ENCODE data around the gene NSL1. TPM values are rescaled to one million over a fixed set of nuclear protein-coding genes. Genes with fewer than 3 reads are reported as not detected.
"Not testable (repeated sequence)": the region's sequence is repeated elsewhere in the genome, so short reads cannot be mapped to it uniquely, and the experiment has no call there.

NSL1 gene
- total RNA-seq, 1 experiment from 2014 or later: 64.0 TPM

DNA sequence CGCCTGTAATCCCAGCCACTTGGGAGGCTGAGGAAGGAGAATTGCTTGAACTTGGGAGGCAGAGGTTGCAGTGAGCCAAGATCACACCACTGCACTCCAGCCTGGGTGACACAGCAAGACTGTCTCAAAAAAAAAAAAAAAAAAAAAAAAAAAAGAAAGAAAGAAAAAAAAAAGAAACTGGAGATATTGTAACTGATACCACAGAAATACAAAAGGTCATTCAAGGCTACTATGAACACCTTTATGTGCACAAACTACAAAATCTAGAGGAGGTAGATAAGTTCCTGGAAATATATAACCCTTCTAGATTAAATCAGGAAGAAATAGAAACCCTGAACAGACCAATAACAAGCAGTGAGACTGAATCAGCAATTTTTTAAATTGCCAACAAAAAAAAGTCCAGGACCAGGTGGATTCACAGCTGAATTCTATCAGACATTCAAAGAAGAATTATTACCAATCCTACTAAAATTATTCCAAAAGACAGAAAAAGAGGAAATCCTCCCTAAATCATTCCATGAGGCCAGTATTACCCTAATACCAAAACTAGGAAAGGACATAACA, 26.8 kb downstream of the NSL1 start:
- H3K36me3 ChIP-seq (ENCODE audit: insufficient read depth, low read length): peaks cover 48% of the 10 kb centered on the region
- H3K27me3 ChIP-seq (ENCODE audit: low read length); H3K27ac ChIP-seq (ENCODE audit: low read length); DNase-seq; H3K4me2 ChIP-seq (ENCODE audit: low read depth, low read length, poor library complexity, severe bottlenecking); H3K4me1 ChIP-seq (ENCODE audit: low read length); H4K20me1 ChIP-seq (ENCODE audit: insufficient read depth, low read depth, low read length); H3K9ac ChIP-seq (ENCODE audit: low read length); H3K9me3 ChIP-seq (ENCODE audit: low read length); H3K9me2 ChIP-seq (replicated peaks; ENCODE audit: insufficient read depth, low read length); H2AFZ ChIP-seq (ENCODE audit: low read length); H3K4me3 ChIP-seq (ENCODE audit: low read length): not testable (repeated sequence)
- H3K79me2 ChIP-seq (ENCODE audit: low read length): peaks cover 86% of the 10 kb centered on the region

DNA sequence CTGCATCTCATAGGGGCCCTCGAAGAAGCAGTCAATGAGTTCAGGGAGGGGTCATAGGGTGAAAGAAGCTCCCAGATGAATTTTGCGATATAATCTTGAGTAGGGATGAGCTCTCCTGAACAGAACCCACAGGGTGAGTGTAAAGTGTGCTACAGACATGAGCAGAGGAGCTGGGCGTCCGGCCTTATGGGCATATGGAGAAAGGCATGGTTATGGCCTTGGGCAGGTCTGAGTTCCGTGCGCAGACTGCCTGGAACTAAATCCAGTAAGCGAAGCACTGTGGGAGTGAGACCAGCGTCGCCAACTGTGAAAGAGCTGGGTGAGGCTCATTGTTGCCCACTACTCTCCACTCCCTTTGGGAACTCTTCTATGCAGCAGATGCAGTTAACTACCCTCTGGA, 28.7 kb downstream of the NSL1 start:
- H3K79me2 ChIP-seq (ENCODE audit: low read length): peaks cover 88% of the 10 kb centered on the region
- peaks cover 35% of the 10 kb centered on the region for H3K36me3 ChIP-seq (ENCODE audit: insufficient read depth, low read length)

DNA sequence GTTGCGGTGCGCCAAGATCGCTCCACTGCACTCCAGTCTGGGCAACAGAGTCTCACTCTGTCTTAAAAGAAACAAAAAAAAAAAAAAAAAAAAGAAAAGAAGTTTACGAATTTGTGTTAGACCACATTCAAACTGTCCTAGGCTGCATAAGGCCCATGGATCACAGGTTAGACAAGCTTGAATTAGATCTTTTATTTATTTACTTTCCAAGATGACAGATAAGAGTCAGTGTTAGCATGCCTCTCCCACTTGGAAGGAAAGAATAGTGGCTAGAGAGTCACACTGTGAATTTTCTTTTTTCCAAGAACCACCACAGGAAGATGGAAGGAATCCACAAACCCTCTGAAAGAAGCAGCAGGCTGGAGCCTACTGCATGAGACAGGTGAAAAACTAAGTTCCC, 29.3 kb downstream of the NSL1 start:
- H3K36me3 ChIP-seq (ENCODE audit: insufficient read depth, low read length): peaks cover 30% of the 10 kb centered on the region
- H3K9me2 ChIP-seq (replicated peaks; ENCODE audit: insufficient read depth, low read length): no peaks in the 10 kb centered on the region
- H3K4me2 ChIP-seq (ENCODE audit: low read depth, low read length, poor library complexity, severe bottlenecking): no peak overlapping the region
- DNase-seq: no peak
- no peak overlapping the region for H3K27ac ChIP-seq (ENCODE audit: low read length)
- H3K9me3 ChIP-seq (ENCODE audit: low read length): no peaks in the 10 kb centered on the region
- no peak overlapping the region for H3K4me3 ChIP-seq (ENCODE audit: low read length)
- no peak overlapping the region for H3K9ac ChIP-seq (ENCODE audit: low read length)
- no peaks in the 10 kb centered on the region for H3K4me1 ChIP-seq (ENCODE audit: low read length)
- no peak overlapping the region for H2AFZ ChIP-seq (ENCODE audit: low read length)
- no peaks in the 10 kb centered on the region; the same call in 1 of the 2 replicates for H4K20me1 ChIP-seq (ENCODE audit: insufficient read depth, low read depth, low read length)
- H3K79me2 ChIP-seq (ENCODE audit: low read length): peaks cover 88% of the 10 kb centered on the region
- H3K27me3 ChIP-seq (ENCODE audit: low read length): no peaks in the 10 kb centered on the region

More for the DNA sequence above, 28.7 kb downstream of the NSL1 start:
- H2AFZ ChIP-seq (ENCODE audit: low read length): no peak overlapping the region
- H3K27me3 ChIP-seq (ENCODE audit: low read length): no peaks in the 10 kb centered on the region
- H3K4me1 ChIP-seq (ENCODE audit: low read length): no peaks in the 10 kb centered on the region
- no peak overlapping the region for H3K9ac ChIP-seq (ENCODE audit: low read length)
- H3K27ac ChIP-seq (ENCODE audit: low read length): no peak overlapping the region
- no peak overlapping the region for H3K4me3 ChIP-seq (ENCODE audit: low read length)
- no peak overlapping the region for H3K4me2 ChIP-seq (ENCODE audit: low read depth, low read length, poor library complexity, severe bottlenecking)
- H4K20me1 ChIP-seq (ENCODE audit: insufficient read depth, low read depth, low read length): no peaks in the 10 kb centered on the region; the same call in 1 of the 2 replicates
- DNase-seq: no peak
- H3K9me2 ChIP-seq (replicated peaks; ENCODE audit: insufficient read depth, low read length): no peaks in the 10 kb centered on the region
- no peaks in the 10 kb centered on the region for H3K9me3 ChIP-seq (ENCODE audit: low read length)

DNA sequence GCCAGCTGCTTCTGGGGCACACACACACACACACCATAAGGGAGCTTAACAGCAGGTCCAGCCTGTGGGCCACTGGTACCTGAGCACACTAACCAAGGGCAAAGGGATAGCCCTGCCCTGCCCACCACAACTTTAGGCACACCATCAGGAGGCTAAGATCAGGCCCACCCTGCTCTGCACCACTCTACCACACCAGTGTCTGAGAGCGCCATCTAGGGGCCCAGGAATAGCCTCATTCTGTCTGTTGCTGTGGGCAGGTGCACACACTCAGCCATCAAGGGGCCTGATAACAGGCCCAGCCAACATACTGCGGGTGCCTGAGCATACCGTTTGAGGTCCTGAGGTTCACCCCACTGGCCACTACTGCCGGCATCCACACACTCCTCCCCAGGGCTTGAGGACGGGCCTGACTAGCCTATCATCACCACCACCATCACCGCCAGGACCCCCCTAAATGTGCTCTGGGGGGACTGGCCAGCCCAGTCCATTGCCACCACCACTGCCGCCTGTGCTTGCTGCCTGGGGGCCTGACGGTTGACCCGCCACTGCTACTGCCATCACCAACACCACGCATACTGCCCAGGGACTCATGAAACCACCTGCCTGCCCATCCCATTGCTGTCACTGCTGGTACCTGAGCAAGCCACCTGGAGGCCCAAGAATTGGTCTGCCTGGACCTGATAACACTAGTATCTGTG, 31.3 kb downstream of the NSL1 start:
- no peak overlapping the region for H3K4me3 ChIP-seq (ENCODE audit: low read length)
- no peak overlapping the region for H3K9ac ChIP-seq (ENCODE audit: low read length)
- H3K4me2 ChIP-seq (ENCODE audit: low read depth, low read length, poor library complexity, severe bottlenecking): no peak overlapping the region
- no peaks in the 10 kb centered on the region for H3K4me1 ChIP-seq (ENCODE audit: low read length)
- peaks cover 84% of the 10 kb centered on the region for H3K79me2 ChIP-seq (ENCODE audit: low read length)
- no peaks in the 10 kb centered on the region for H3K9me2 ChIP-seq (replicated peaks; ENCODE audit: insufficient read depth, low read length)
- DNase-seq: peak; percentile 79
- no peaks in the 10 kb centered on the region for H3K9me3 ChIP-seq (ENCODE audit: low read length)
- no peaks in the 10 kb centered on the region for H3K27me3 ChIP-seq (ENCODE audit: low read length)
- H3K36me3 ChIP-seq (ENCODE audit: insufficient read depth, low read length): peaks cover 23% of the 10 kb centered on the region
- H4K20me1 ChIP-seq (ENCODE audit: insufficient read depth, low read depth, low read length): no peaks in the 10 kb centered on the region; the same call in 1 of the 2 replicates
- H2AFZ ChIP-seq (ENCODE audit: low read length): no peak overlapping the region
- no peak overlapping the region for H3K27ac ChIP-seq (ENCODE audit: low read length)

DNA sequence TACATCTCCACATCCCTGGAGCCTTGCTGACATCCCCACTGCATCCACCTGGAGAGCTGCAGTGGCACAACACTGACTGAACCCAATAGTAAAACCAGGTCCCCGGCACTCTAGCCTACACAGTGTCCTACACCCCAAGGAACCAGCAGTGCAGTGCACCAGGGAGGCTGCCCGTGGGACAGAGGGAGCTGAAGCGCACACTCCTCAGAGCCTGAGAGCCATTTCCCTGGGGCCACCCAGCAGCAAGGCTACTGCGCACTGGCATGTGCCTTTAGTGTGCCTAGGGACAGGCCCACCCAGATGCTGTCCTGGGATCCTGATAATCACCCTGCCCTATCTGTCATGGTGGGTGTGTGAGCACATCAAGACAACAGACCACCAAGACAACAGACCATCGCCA, 31.9 kb downstream of the NSL1 start:
- Histone ChIP-seq H3K4me1 (ENCODE audit: low read length) (peaks cover 5% of the 10 kb centered on the region), H3K4me2 (ENCODE audit: low read depth, low read length, poor library complexity, severe bottlenecking) (no peak overlapping the region), H3K36me3 (ENCODE audit: insufficient read depth, low read length) (peaks cover 23% of the 10 kb centered on the region), H3K9ac (ENCODE audit: low read length) (no peak overlapping the region), H4K20me1 (ENCODE audit: insufficient read depth, low read depth, low read length) (no peaks in the 10 kb centered on the region; the same call in 1 of the 2 replicates), H3K4me3 (ENCODE audit: low read length) (no peak overlapping the region), H3K27ac (ENCODE audit: low read length) (no peak overlapping the region), H3K9me3 (ENCODE audit: low read length) (no peaks in the 10 kb centered on the region), H3K79me2 (ENCODE audit: low read length) (peaks cover 82% of the 10 kb centered on the region), H3K27me3 (ENCODE audit: low read length) (no peaks in the 10 kb centered on the region), H2AFZ (ENCODE audit: low read length) (no peak overlapping the region), H3K9me2 (replicated peaks; ENCODE audit: insufficient read depth, low read length) (no peaks in the 10 kb centered on the region)
- DNase-seq: no peak

DNA sequence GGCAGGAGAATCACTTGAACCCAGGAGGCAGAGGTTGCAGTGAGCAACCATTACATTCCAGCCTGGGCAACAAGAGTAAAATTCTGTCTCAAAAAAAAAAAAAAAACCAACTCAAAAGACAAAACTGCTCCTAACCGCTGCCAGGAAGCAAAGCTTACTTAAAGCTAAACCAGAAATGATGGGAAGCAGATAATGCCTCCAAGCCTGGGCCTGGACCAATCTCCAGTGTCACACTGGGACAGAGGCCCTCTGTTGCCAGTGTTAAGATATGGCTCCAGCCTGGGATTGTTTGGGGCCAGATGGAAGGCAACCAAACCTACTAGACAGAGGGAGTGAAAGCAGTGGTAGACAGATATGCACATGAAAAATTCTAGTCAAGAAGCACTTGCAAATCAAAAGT, 36.9 kb downstream of the NSL1 start:
- no peaks in the 10 kb centered on the region for H3K27me3 ChIP-seq (ENCODE audit: low read length)
- H3K9me3 ChIP-seq (ENCODE audit: low read length): no peaks in the 10 kb centered on the region
- H3K36me3 ChIP-seq (ENCODE audit: insufficient read depth, low read length): no peaks in the 10 kb centered on the region; the same call in 1 of the 2 replicates
- H3K4me1 ChIP-seq (ENCODE audit: low read length): peaks cover 29% of the 10 kb centered on the region
- H3K9ac ChIP-seq (ENCODE audit: low read length): 0 out of 2 replicates have a peak overlapping the region, but pooled peaks have one; percentile 26
- peaks cover 77% of the 10 kb centered on the region for H3K79me2 ChIP-seq (ENCODE audit: low read length)
- H4K20me1 ChIP-seq (ENCODE audit: insufficient read depth, low read depth, low read length): no peaks in the 10 kb centered on the region; the same call in 1 of the 2 replicates
- H2AFZ ChIP-seq (ENCODE audit: low read length): no peak overlapping the region
- H3K27ac ChIP-seq (ENCODE audit: low read length): peak overlapping the region; percentile 9
- H3K9me2 ChIP-seq (replicated peaks; ENCODE audit: insufficient read depth, low read length): no peaks in the 10 kb centered on the region
- peak overlapping the region; percentile 63 for H3K4me2 ChIP-seq (ENCODE audit: low read depth, low read length, poor library complexity, severe bottlenecking)
- no peak for DNase-seq
- H3K4me3 ChIP-seq (ENCODE audit: low read length): no peak overlapping the region

DNA sequence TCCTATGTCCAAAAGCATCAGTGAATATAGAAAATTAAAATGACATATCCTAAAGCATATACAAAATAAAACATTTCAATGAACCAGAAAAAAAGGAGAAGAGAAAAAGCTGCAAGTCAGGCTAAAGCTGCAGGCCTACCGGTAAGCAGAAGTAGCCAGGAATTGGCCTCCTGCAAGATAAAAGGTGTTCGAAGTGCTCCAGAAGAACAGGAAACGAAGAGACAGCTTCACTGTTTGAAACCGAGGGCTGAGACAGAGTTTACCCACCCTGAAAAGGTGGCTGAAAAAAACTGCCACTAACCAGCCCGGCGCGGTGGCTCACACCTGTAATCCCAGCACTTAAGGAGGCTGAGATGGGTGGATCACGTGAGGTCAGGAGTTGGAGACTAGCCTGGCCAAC, 37.4 kb downstream of the NSL1 start:
- peak; percentile 58 for DNase-seq
- Histone ChIP-seq H2AFZ (ENCODE audit: low read length) (no peak overlapping the region), H3K36me3 (ENCODE audit: insufficient read depth, low read length) (no peaks in the 10 kb centered on the region; the same call in 1 of the 2 replicates), H3K4me2 (ENCODE audit: low read depth, low read length, poor library complexity, severe bottlenecking) (peak overlapping the region; percentile 63), H3K27me3 (ENCODE audit: low read length) (no peaks in the 10 kb centered on the region), H3K9ac (ENCODE audit: low read length) (peak overlapping the region; percentile 32; the same call in 1 of the 2 replicates), H4K20me1 (ENCODE audit: insufficient read depth, low read depth, low read length) (no peaks in the 10 kb centered on the region; the same call in 1 of the 2 replicates), H3K9me2 (replicated peaks; ENCODE audit: insufficient read depth, low read length) (no peaks in the 10 kb centered on the region), H3K9me3 (ENCODE audit: low read length) (no peaks in the 10 kb centered on the region), H3K4me3 (ENCODE audit: low read length) (peak overlapping the region; percentile 35; the same call in 1 of the 2 replicates), H3K4me1 (ENCODE audit: low read length) (peaks cover 29% of the 10 kb centered on the region), H3K79me2 (ENCODE audit: low read length) (peaks cover 77% of the 10 kb centered on the region), H3K27ac (ENCODE audit: low read length) (peak overlapping the region; percentile 9; the same call in 1 of the 2 replicates)

DNA sequence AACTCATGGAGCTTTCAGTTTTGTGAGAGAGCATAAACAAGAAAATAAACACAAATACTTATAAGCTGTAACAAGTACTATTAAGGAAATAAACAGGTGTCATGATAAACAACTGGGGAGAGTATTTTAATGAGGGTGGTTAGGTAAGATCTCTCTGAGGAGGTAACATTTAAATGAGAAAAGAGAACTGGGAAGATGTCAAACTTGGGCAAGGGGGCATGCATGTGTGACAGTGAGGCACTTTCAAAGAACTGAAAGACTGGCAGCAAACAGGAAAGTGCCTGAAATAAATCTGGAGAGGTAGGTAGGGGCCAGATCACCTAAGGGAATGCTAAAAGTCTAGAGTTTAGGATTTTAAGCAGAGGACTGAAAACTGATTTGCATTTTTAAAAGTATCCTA, 37.8 kb downstream of the NSL1 start:
- peaks cover 29% of the 10 kb centered on the region for H3K4me1 ChIP-seq (ENCODE audit: low read length)
- H3K4me3 ChIP-seq (ENCODE audit: low read length): peak overlapping the region; percentile 35; the same call in 1 of the 2 replicates
- H2AFZ ChIP-seq (ENCODE audit: low read length): no peak overlapping the region
- H3K9me3 ChIP-seq (ENCODE audit: low read length): no peaks in the 10 kb centered on the region
- no peaks in the 10 kb centered on the region; the same call in 1 of the 2 replicates for H3K36me3 ChIP-seq (ENCODE audit: insufficient read depth, low read length)
- no peaks in the 10 kb centered on the region for H3K9me2 ChIP-seq (replicated peaks; ENCODE audit: insufficient read depth, low read length)
- peak overlapping the region; percentile 9; the same call in 1 of the 2 replicates for H3K27ac ChIP-seq (ENCODE audit: low read length)
- no peak for DNase-seq
- H3K4me2 ChIP-seq (ENCODE audit: low read depth, low read length, poor library complexity, severe bottlenecking): peak overlapping the region; percentile 63
- no peaks in the 10 kb centered on the region for H4K20me1 ChIP-seq (ENCODE audit: insufficient read depth, low read depth, low read length)
- H3K9ac ChIP-seq (ENCODE audit: low read length): peak overlapping the region; percentile 32; the same call in 1 of the 2 replicates
- H3K27me3 ChIP-seq (ENCODE audit: low read length): no peaks in the 10 kb centered on the region
- peaks cover 75% of the 10 kb centered on the region for H3K79me2 ChIP-seq (ENCODE audit: low read length)

Data from Karpas-422 (cell line).